GM12891 (cell line): ENCODE data around the gene ZFAND2A.
A peak's percentile ranks its signal among the peaks of the same experiment; 100 is the strongest.

Experiments
- PAX5 ChIP-seq: IDR thresholded peaks from 2 replicates; pipeline ENCODE4 v1.6.1; 2011; ENCODE audit warnings: low read length, moderate library complexity, mild to moderate bottlenecking; ENCODE audit not compliant: insufficient read depth, severe bottlenecking
- POLR2A ChIP-seq: IDR thresholded peaks from 2 replicates; pipeline ENCODE4 v1.6.1; 2011; ENCODE audit warnings: low read depth, low read length, control low read depth
- POLR2AphosphoS5 ChIP-seq: IDR thresholded peaks from 2 replicates; pipeline ENCODE4 v1.6.1; 2011; ENCODE audit warnings: low read depth, low read length, control low read depth
- POU2F2 ChIP-seq: IDR thresholded peaks from 2 replicates; pipeline ENCODE4 v1.6.1; 2011; ENCODE audit warnings: low read depth, mild to moderate bottlenecking, control low read depth, low read length, moderate library complexity
- SPI1 ChIP-seq: IDR thresholded peaks from 2 replicates; pipeline ENCODE4 v1.6.1; 2011; ENCODE audit warnings: low read depth, low read length, control low read depth
- TAF1 ChIP-seq: IDR thresholded peaks from 2 replicates; pipeline ENCODE4 v1.6.1; 2011; ENCODE audit warnings: low read depth, low read length, control low read depth

GRCh38 chr7:1151156-1151555 lies 8.8 kb downstream of the ZFAND2A start:
- TF ChIP-seq SPI1, result no peak
- 0 out of 2 replicates have a peak, but pooled peaks have one; percentile 50 for TF ChIP-seq POLR2AphosphoS5
- no peak for TF ChIP-seq POLR2A
- TF ChIP-seq POU2F2, result no peak
- TF ChIP-seq TAF1, result no peak
- no peak for TF ChIP-seq PAX5
